ENCODE results near the gene HSPD1.

GRCh38 chr2:197496695-197497094 is 2.9 kb downstream of the HSPD1 start:
- TF ChIP-seq TEAD4 (CRISPR knock-in tag; IDR thresholded peaks at IDR 0.05) (no peak), FOXP1 (CRISPR knock-in tag; IDR thresholded peaks at IDR 0.05; ENCODE audit: borderline replicate concordance) (no peak), E2F4 (CRISPR knock-in tag; IDR thresholded peaks at IDR 0.05; ENCODE audit: borderline replicate concordance, low read depth) (no peak), NFE2L1 (CRISPR knock-in tag; IDR thresholded peaks at IDR 0.05) (no peak), NR3C1 (CRISPR knock-in tag; conservative IDR thresholded peaks at IDR 0.05; ENCODE audit: low read depth) (no peak), FOXJ3 (CRISPR knock-in tag; IDR thresholded peaks at IDR 0.05; ENCODE audit: borderline replicate concordance) (no peak), NR1H2 (CRISPR knock-in tag; IDR thresholded peaks at IDR 0.05) (no peak)
- TF ChIP-seq, protein P1, sequence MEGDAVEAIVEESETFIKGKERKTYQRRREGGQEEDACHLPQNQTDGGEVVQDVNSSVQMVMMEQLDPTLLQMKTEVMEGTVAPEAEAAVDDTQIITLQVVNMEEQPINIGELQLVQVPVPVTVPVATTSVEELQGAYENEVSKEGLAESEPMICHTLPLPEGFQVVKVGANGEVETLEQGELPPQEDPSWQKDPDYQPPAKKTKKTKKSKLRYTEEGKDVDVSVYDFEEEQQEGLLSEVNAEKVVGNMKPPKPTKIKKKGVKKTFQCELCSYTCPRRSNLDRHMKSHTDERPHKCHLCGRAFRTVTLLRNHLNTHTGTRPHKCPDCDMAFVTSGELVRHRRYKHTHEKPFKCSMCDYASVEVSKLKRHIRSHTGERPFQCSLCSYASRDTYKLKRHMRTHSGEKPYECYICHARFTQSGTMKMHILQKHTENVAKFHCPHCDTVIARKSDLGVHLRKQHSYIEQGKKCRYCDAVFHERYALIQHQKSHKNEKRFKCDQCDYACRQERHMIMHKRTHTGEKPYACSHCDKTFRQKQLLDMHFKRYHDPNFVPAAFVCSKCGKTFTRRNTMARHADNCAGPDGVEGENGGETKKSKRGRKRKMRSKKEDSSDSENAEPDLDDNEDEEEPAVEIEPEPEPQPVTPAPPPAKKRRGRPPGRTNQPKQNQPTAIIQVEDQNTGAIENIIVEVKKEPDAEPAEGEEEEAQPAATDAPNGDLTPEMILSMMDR (IDR thresholded peaks at IDR 0.05), result no peak
